HUDEP-2 (cell line): ENCODE data around the gene CHRM4.
"Not testable (repeated sequence)": the region's sequence is repeated elsewhere in the genome, so short reads cannot be mapped to it uniquely, and the experiment has no call there.

Experiments
- DNase-seq, 76 experiments: peaks; one replicate each; lab custom pipeline; 2025; ENCODE audit not compliant: unreplicated experiment in 76 of 76; lab: John Stamatoyannopoulos, UW

The CHRM4 gene

GRCh38 chr11:46383404-46383758 lies 8.2 kb downstream of the CHRM4 start:
- DNase-seq = no peak

GRCh38 chr11:46382646-46383403 lies 8.8 kb downstream of the CHRM4 start:
- peak in 7 of 76 experiments; percentile 12 to 52 (median 24) for DNase-seq

GRCh38 chr11:46381819-46382645 lies 9.5 kb downstream of the CHRM4 start:
- no peak for DNase-seq

GRCh38 chr11:46381048-46381818 lies 10.3 kb downstream of the CHRM4 start, which contains the start of gene MDK:
MDK (plus strand) TSS chr11:46381669; CDS start chr11:46382058, 389 bp downstream.
- no peak for DNase-seq

- DNase-seq = peak in 1 of 76 experiments; percentile 48
Observed at GRCh38 chr11:46380340-46381047, 11.1 kb downstream of the CHRM4 start.

GRCh38 chr11:46379482-46380293 lies 11.9 kb downstream of the CHRM4 start:
- not testable (repeated sequence) for DNase-seq

GRCh38 chr11:46378811-46379481 lies 12.6 kb downstream of the CHRM4 start:
- DNase-seq = no peak

GRCh38 chr11:46378296-46378695 lies 13.3 kb downstream of the CHRM4 start:
- DNase-seq = no peak

GRCh38 chr11:46377831-46378230 lies 13.7 kb downstream of the CHRM4 start:
- no peak for DNase-seq

GRCh38 chr11:46377290-46377689 lies 14.3 kb downstream of the CHRM4 start:
- no peak for DNase-seq

- DNase-seq = no peak
Observed at GRCh38 chr11:46376258-46377050, 15.1 kb downstream of the CHRM4 start.

- DNase-seq = no peak
Observed at GRCh38 chr11:46375392-46376101, 16.0 kb downstream of the CHRM4 start.

- no peak for DNase-seq
Observed at GRCh38 chr11:46374815-46375214, 16.8 kb downstream of the CHRM4 start.

GRCh38 chr11:46373787-46374740 lies 17.5 kb downstream of the CHRM4 start:
- DNase-seq = no peak

- not testable (repeated sequence) for DNase-seq
Observed at GRCh38 chr11:46372501-46372900, 19.1 kb downstream of the CHRM4 start.

- DNase-seq = no peak
Observed at GRCh38 chr11:46372086-46372485, 19.5 kb downstream of the CHRM4 start.

- not testable (repeated sequence) for DNase-seq
Observed at GRCh38 chr11:46371262-46371661, 20.3 kb downstream of the CHRM4 start.
